Esophagus (tissue), 2 donors: Measurements from ENCODE around the gene ZNF804A. TPM values are rescaled to one million over a fixed set of nuclear protein-coding genes. Genes with fewer than 3 reads are reported as not detected.

Experiments used
- H3K27ac ChIP-seq, 2 donors: one replicate each; pipeline ENCODE4 v1.5.1; 2013; ENCODE audit warnings: low read depth in 2 of 2, mild to moderate bottlenecking in 2 of 2, inconsistent platforms in 1 of 2, low read length in 1 of 2, moderate library complexity in 1 of 2
- H3K27me3 ChIP-seq, 2 donors: one replicate each; pipeline ENCODE4 v1.6.1; 2013; ENCODE audit warnings: low read length in 2 of 2, control low read depth in 1 of 2, mild to moderate bottlenecking in 1 of 2; ENCODE audit not compliant: insufficient read depth in 2 of 2, control insufficient read depth in 1 of 2
- H3K36me3 ChIP-seq, 2 donors: one replicate each; pipeline ENCODE4 v1.6.1; 2013; ENCODE audit warnings: low read length in 1 of 2; ENCODE audit not compliant: control insufficient read depth in 2 of 2, insufficient read depth in 2 of 2
- H3K4me1 ChIP-seq, 2 donors: one replicate each; pipeline ENCODE4 v1.6.1; 2013; ENCODE audit warnings: low read length in 1 of 2; ENCODE audit not compliant: control insufficient read depth in 2 of 2, insufficient read depth in 2 of 2
- H3K4me3 ChIP-seq, 2 donors: one replicate each; pipeline ENCODE4 v1.5.1; 2013; ENCODE audit warnings: low read length in 2 of 2, mild to moderate bottlenecking in 2 of 2, low read depth in 1 of 2, moderate library complexity in 1 of 2
- H3K9me3 ChIP-seq, 2 donors: one replicate each; pipeline ENCODE4 v1.6.1; 2013; ENCODE audit warnings: mild to moderate bottlenecking in 2 of 2, low read depth in 1 of 2, low read length in 1 of 2, moderate library complexity in 1 of 2; ENCODE audit not compliant: control insufficient read depth in 2 of 2, insufficient read depth in 1 of 2
- WGBS, 2 donors: extraction: QIAGEN DNeasy Blood & Tissue Kit; methylation state at CpG; one replicate each; pipeline ENCODE4 v1.1.7; 2013; 5-methylcytosine and 5-hydroxymethylcytosine counted together
- polyA plus RNA-seq, 2 donors: library from polyadenylated mRNA; stranded (reverse); fragments of 200-250 nt; gene quantifications; one replicate each; pipeline ENCODE4 v1.2.3, GENCODE V29; 2013
- donor health status: healthy with polysubstance abuse.
- donor health status: Bipolar disorder and iron deficiency.

Gene ZNF804A
- polyA plus RNA-seq, 2 donors = 0.01 TPM; not detected in 1

DNA sequence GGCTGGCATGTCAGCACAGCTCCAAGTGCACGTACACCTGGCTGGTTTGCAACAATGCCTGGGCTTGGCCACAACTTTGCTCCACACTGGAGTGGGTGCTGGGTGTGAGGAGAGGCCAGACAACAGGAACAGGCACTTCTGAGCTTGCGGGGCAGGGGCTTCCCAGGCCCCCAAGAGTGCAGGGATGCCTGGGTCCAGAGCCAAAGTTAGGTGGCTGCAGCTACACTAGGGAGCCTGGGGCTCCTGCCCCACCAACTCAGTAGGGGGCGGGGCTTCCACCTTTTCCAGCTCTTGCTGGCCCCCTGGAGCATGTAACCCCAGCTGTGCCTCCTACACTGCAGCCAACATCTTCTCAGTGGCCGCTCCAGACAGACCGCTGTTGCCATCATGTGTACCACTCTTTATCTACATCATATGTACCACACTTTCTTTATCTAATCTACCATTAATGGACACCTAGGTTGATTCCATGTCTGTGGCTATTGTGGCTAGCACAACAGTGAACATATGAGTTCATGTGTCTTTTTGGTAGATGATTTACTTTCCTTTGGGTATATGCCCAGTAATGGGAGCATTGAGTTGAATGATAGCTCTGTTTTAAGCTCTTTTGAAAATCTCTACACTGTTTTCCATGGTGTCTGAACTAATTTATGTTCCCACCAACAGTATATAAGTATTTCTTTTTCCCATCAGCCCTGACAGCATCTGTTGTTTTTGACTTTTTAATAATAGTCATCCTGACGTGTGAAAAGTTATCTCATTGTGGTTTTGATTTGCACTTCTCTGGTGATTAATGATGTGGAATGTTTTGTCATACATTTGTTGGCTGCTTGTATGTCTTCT, 87.9 kb downstream of the ZNF804A start:
- no peaks in the 10 kb centered on the region for H3K27me3 ChIP-seq
- H3K27ac ChIP-seq = no peak overlapping the region
- WGBS, 2 donors = 69% methylated on average over 6 of the region's 6 CpGs
- H3K4me3 ChIP-seq = no peak overlapping the region
- no peaks in the 10 kb centered on the region for H3K36me3 ChIP-seq
- H3K4me1 ChIP-seq = no peaks in the 10 kb centered on the region
- peaks cover 5% of the 10 kb centered on the region in 2 donors for H3K9me3 ChIP-seq

GRCh38 chr2:184689638-184690037, 91.3 kb downstream of the ZNF804A start:
- no peaks in the 10 kb centered on the region for H3K36me3 ChIP-seq
- 69 to 72% methylated on average over 1 of the region's 1 CpG for WGBS, 2 donors

GRCh38 chr2:184692141-184692734, 93.9 kb downstream of the ZNF804A start:
- no peaks in the 10 kb centered on the region for H3K27me3 ChIP-seq
- 57 to 63% methylated on average over 3 of the region's 3 CpGs for WGBS, 2 donors
- H3K4me1 ChIP-seq = no peaks in the 10 kb centered on the region
- H3K4me3 ChIP-seq = no peak overlapping the region
- no peaks in the 10 kb centered on the region for H3K36me3 ChIP-seq
- no peak overlapping the region for H3K27ac ChIP-seq
- H3K9me3 ChIP-seq = no peaks in the 10 kb centered on the region

More at GRCh38 chr2:184689638-184690037, 91.3 kb downstream of the ZNF804A start:
- Histone ChIP-seq H3K27me3 (no peaks in the 10 kb centered on the region), H3K27ac (no peak overlapping the region), H3K9me3 (peaks cover 3 to 5% of the 10 kb centered on the region in 2 donors), H3K4me1 (no peaks in the 10 kb centered on the region), H3K4me3 (no peak overlapping the region)

GRCh38 chr2:184696644-184697043, 98.3 kb downstream of the ZNF804A start:
- WGBS, 2 donors = 48 to 53% methylated on average over 1 of the region's 1 CpG
- no peaks in the 10 kb centered on the region for H3K27me3 ChIP-seq
- no peaks in the 10 kb centered on the region for H3K36me3 ChIP-seq
- H3K4me3 ChIP-seq = no peak overlapping the region
- H3K27ac ChIP-seq = no peak overlapping the region
- H3K9me3 ChIP-seq = no peaks in the 10 kb centered on the region
- H3K4me1 ChIP-seq = no peaks in the 10 kb centered on the region

- 88 to 89% methylated on average over 3 of the region's 3 CpGs for WGBS, 2 donors
These were observed 100.1 kb downstream of the ZNF804A start for GRCh38 chr2:184698476-184698875.

DNA sequence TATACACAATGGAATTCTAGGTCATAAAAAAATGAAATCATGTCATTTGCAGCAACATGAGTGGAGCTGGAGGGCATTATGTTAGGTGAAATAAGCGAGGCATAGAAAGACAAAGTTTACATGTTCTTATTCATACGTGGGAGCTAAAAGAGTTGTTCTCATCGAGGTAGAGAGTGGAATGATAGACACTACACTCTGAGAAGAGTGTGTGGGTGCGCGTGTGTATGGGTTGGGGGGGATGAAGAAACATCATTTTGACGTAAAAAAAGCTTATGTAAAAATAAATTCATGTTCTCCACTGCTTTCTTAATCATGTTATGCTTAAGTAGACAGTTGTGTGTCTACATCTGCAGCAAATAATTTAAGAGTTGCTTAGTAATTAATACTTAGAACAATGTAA, 123.6 kb downstream of the ZNF804A start:
- peaks cover 0 to 3% of the 10 kb centered on the region in 2 donors for H3K9me3 ChIP-seq
- H3K4me3 ChIP-seq = no peak overlapping the region
- WGBS, 2 donors = 79 to 82% methylated on average over 6 of the region's 6 CpGs
- no peaks in the 10 kb centered on the region for H3K4me1 ChIP-seq
- H3K36me3 ChIP-seq = no peaks in the 10 kb centered on the region
- H3K27me3 ChIP-seq = no peaks in the 10 kb centered on the region
- H3K27ac ChIP-seq = no peak overlapping the region

More at GRCh38 chr2:184698476-184698875, 100.1 kb downstream of the ZNF804A start:
- Histone ChIP-seq H3K9me3 (no peaks in the 10 kb centered on the region), H3K27me3 (no peaks in the 10 kb centered on the region), H3K4me1 (no peaks in the 10 kb centered on the region), H3K36me3 (no peaks in the 10 kb centered on the region), H3K27ac (no peak overlapping the region), H3K4me3 (no peak overlapping the region)

GRCh38 chr2:184727813-184728212, 129.5 kb downstream of the ZNF804A start:
- Histone ChIP-seq H3K36me3 (no peaks in the 10 kb centered on the region), H3K27me3 (no peaks in the 10 kb centered on the region), H3K9me3 (no peaks in the 10 kb centered on the region), H3K4me1 (no peaks in the 10 kb centered on the region), H3K4me3 (no peak overlapping the region), H3K27ac (no peak overlapping the region)
- WGBS, 2 donors = 60 to 68% methylated on average over 3 of the region's 3 CpGs

DNA sequence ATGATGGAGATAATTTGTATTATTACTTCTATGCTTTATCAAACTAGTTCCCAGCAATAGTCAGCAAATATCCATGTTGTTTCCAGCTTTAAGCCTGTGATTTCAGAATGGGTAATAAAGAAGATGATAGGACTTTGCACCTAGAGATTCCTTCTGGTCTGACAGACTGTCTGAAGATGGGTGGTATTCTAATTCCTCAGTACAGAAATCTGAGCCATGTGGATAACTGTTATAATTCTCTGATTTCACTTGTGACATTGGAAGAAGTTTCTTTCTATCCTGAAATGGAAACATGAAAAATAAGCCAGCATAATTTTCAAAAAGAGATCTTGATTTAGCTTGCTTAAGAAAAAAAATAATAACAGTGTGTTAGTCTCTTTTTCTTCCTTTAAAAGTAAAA, 130.1 kb downstream of the ZNF804A start:
- Histone ChIP-seq H3K9me3 (no peaks in the 10 kb centered on the region), H3K36me3 (no peaks in the 10 kb centered on the region), H3K27ac (no peak overlapping the region), H3K4me3 (no peak overlapping the region), H3K27me3 (no peaks in the 10 kb centered on the region), H3K4me1 (no peaks in the 10 kb centered on the region)

GRCh38 chr2:184729581-184729980, 131.3 kb downstream of the ZNF804A start:
- Histone ChIP-seq H3K4me1 (no peaks in the 10 kb centered on the region), H3K4me3 (no peak overlapping the region), H3K27me3 (no peaks in the 10 kb centered on the region), H3K9me3 (no peaks in the 10 kb centered on the region), H3K36me3 (no peaks in the 10 kb centered on the region), H3K27ac (no peak overlapping the region)
- 54 to 65% methylated on average over 3 of the region's 3 CpGs for WGBS, 2 donors

- H3K27me3 ChIP-seq = no peaks in the 10 kb centered on the region
- H3K27ac ChIP-seq = no peak overlapping the region
- H3K4me3 ChIP-seq = no peak overlapping the region
- no peaks in the 10 kb centered on the region for H3K36me3 ChIP-seq
- no peaks in the 10 kb centered on the region for H3K9me3 ChIP-seq
- H3K4me1 ChIP-seq = no peaks in the 10 kb centered on the region
- 94 to 100% methylated on average over 1 of the region's 1 CpG for WGBS, 2 donors
These were observed 132.0 kb downstream of the ZNF804A start for GRCh38 chr2:184730288-184730687.
